Activated gamma-delta T cell treated with anti-CD3 and anti-CD28 coated beads, Interleukin-2, amount 50 U/mL, for 16 hours (primary cell): Measurements from ENCODE around the gene SPACA7.

Experiments
- DNase-seq: peaks from one replicate; pipeline ENCODE4 v3.0.0-alpha.2; 2020; ENCODE audit warnings: low read depth

SPACA7 gene

GRCh38 chr13:112376050-112376681, at the start of gene SPACA7:
TSS of gene SPACA7 (plus strand) at chr13:112376355. CDS start at chr13:112376386, 31 bp downstream.
- no peak for DNase-seq

GRCh38 chr13:112326821-112327370, 49.3 kb upstream of the SPACA7 start:
- no peak for DNase-seq

- DNase-seq, result no peak
Measured at GRCh38 chr13:112328936-112329335, 47.2 kb upstream of the SPACA7 start.

GRCh38 chr13:112329376-112329775, 46.8 kb upstream of the SPACA7 start:
- no peak for DNase-seq

GRCh38 chr13:112330066-112330465, 46.1 kb upstream of the SPACA7 start:
- no peak for DNase-seq

GRCh38 chr13:112330479-112331381, 45.4 kb upstream of the SPACA7 start:
- no peak for DNase-seq

GRCh38 chr13:112331675-112332074, 44.5 kb upstream of the SPACA7 start:
- DNase-seq, result no peak

GRCh38 chr13:112332727-112333126, 43.4 kb upstream of the SPACA7 start:
- no peak for DNase-seq

- DNase-seq, result no peak
Measured at GRCh38 chr13:112333756-112334543, 42.2 kb upstream of the SPACA7 start.

- DNase-seq, result no peak
Measured at GRCh38 chr13:112335135-112335534, 41.0 kb upstream of the SPACA7 start.

- DNase-seq, result no peak
Measured at GRCh38 chr13:112341446-112341845, 34.7 kb upstream of the SPACA7 start.

- DNase-seq, result no peak
Measured at GRCh38 chr13:112341976-112342735, 34.0 kb upstream of the SPACA7 start.

GRCh38 chr13:112342841-112343361, 33.3 kb upstream of the SPACA7 start:
- DNase-seq, result no peak

GRCh38 chr13:112343591-112343990, 32.6 kb upstream of the SPACA7 start:
- no peak for DNase-seq

- no peak for DNase-seq
Measured at GRCh38 chr13:112345826-112346172, 30.4 kb upstream of the SPACA7 start.

- DNase-seq, result no peak
Measured at GRCh38 chr13:112346173-112346898, 29.8 kb upstream of the SPACA7 start.

- no peak for DNase-seq
Measured at GRCh38 chr13:112346899-112347229, 29.3 kb upstream of the SPACA7 start.

- no peak for DNase-seq
Measured at GRCh38 chr13:112347986-112348385, 28.2 kb upstream of the SPACA7 start.

GRCh38 chr13:112348642-112349345, 27.4 kb upstream of the SPACA7 start:
- no peak for DNase-seq

- no peak for DNase-seq
Measured at GRCh38 chr13:112349681-112350080, 26.5 kb upstream of the SPACA7 start.
